Mucosa of descending colon (tissue), 3 donors: ENCODE results near the gene KIDINS220. TPM values are rescaled to one million over a fixed set of nuclear protein-coding genes. Genes with fewer than 3 reads are reported as not detected.

Experiments used
- ATAC-seq: fragments of 200-7000 bp; cut with Tn5 transposase; one replicate; pipeline ENCODE4 v1.9.1; 2020; ENCODE audit warnings: mild to moderate bottlenecking, moderate library complexity
- DNase-seq, 3 donors: peaks; one replicate each; pipeline ENCODE4 v3.0.0-alpha.2; 2020
- H3K36me3 ChIP-seq: fragments of 200-600 bp; one replicate; pipeline ENCODE4 v1.8.0; 2021; ENCODE audit warnings: low read depth, mild to moderate bottlenecking
- H3K4me1 ChIP-seq: fragments of 200-600 bp; one replicate; pipeline ENCODE4 v1.8.0; 2021; ENCODE audit warnings: low read depth, mild to moderate bottlenecking
- H3K4me3 ChIP-seq: fragments of 200-600 bp; one replicate; pipeline ENCODE4 v1.8.0; 2021; ENCODE audit warnings: mild to moderate bottlenecking
- H3K9me3 ChIP-seq: fragments of 200-600 bp; one replicate; pipeline ENCODE4 v1.8.0; 2021; ENCODE audit warnings: mild to moderate bottlenecking
- CTCF ChIP-seq: fragments of 200-600 bp; IDR thresholded peaks from one replicate; pipeline ENCODE4 v1.8.0; 2022; ENCODE audit warnings: antibody characterized with exemption, mild to moderate bottlenecking
- intact Hi-C, 2 donors: fragments of 100-400 bp; cut with DNase I in 1 of 2; cut with micrococcal nuclease in 1 of 2; formaldehyde crosslinking; loops; one replicate each; pipeline versions ENCODE4 v1.11.0 to v1.11.1; 2022; cut with DNase I, micrococcal nuclease
- long read RNA-seq, 2 donors: library from polyadenylated mRNA; unstranded; transcript quantifications; one replicate each; pipeline ENCODE4 v2.0.0, GENCODE V29; 2019 to 2021
- total RNA-seq, 3 donors: library from RNA; stranded (reverse); fragmentation: NEBNext Ultra II Directional in 2 of 3; extraction: Animal tissue kit (Norgen Biotek cat#: 25700) in 2 of 3; gene quantifications; one replicate each; pipeline versions ENCODE4 v1.2.1 to v1.2.4, GENCODE V29; 2021 to 2023
- donor health status: DM: no; HTN: no; CAD: no; lungs with moderate emphysema.
- donor health status: DM: no; HTN: no; CAD: no.
- donor health status: DM: no; HTN: yes; CAD: no.

Gene KIDINS220
- total RNA-seq, result 10 to 100 TPM; 54.8 to 69.6 (median 55.9) TPM
- long read RNA-seq, donor 1, partial matches to known transcripts, result 19 of 29 reads
- long read RNA-seq, donor 1, other reads (novel, unspliced or antisense), result 10 of 29 reads
- long read RNA-seq, donor 2, partial matches to known transcripts, result 6 of 10 reads
- long read RNA-seq, donor 2, other reads (novel, unspliced or antisense), result 4 of 10 reads

DNA sequence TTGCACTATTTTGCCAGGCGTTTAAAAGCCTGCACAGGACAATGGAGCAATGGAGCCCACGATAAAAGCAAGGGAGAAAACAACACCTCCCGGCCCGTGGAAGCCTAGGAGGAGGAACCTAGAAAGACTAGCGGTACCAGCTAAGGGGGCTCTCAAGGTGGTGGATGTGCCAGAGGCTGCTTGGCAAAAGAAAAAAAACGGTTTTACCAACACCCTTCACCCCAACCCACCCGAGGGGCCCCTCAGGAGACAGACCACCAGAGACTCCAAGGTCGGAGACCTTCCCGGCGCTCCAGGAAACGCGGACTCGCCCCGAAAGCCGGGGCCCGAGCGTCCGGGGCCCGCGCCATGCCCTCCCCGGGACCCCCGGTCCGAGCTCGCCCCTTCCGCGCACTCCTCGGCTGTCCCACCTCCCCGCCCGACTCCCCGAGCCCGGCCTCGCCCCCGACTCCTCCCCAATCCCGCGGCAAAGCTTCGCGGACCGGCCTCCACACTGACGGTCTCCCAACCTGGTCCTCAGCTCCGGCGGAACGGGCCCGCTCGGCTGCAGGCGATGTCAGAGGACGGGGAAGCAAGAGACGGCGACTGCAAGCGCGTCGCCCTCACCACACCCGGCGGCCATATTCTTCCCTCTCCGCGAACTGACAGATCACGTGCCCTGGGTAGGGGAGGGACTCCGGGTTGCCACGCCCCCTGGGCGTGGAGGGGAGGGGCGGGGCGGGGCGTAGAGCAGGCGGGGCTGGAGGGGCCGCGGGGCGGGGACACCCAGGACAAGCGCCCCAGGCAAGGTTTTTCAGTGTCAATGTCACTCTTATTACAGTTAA lies at the start of gene KIDINS220:
Gene KIDINS220 (minus strand): TSS at position 643 of the 824 bp plus-strand sequence. CDS start 10,520 bp downstream, outside the sequence.
- DNase-seq (peak; percentile 88 to 92 (median 91)), ATAC-seq (peak; percentile 99)
- Histone ChIP-seq H3K9me3 (no peaks in the 10 kb centered on the region), H3K36me3 (no peaks in the 10 kb centered on the region), H3K4me1 (peaks cover 21% of the 10 kb centered on the region), H3K4me3 (peak within 1 kb of the TSS; percentile 99)
- no peak for TF ChIP-seq CTCF
- intact Hi-C loops, result no loop called here

- intact Hi-C loops, result no loop called here
- ATAC-seq, result no peak
- Histone ChIP-seq H3K9me3 (peaks cover 4% of the 10 kb centered on the region), H3K4me3 (no peak overlapping the region), H3K36me3 (no peaks in the 10 kb centered on the region), H3K4me1 (peaks cover 12% of the 10 kb centered on the region)
- no peak for TF ChIP-seq CTCF
- DNase-seq, result no peak
Measured at GRCh38 chr2:8886876-8887275, 49.5 kb upstream of the KIDINS220 start.

DNA sequence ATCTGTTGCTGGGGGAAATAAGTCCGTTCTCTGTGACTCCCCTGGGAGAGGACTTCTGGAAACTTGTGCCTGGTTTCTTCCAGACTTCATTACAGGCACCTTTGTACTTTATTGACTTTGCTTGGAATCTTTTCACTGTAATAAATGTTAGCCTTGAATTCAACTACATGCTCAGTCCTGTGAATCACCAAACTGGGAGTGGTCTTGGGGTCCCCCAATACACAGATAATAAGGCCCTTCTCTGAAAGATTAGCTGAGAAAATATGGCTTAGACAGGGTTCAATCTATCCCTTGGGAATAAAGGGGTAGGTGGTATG lies 48.7 kb upstream of the KIDINS220 start:
- H3K4me3 ChIP-seq, result no peak overlapping the region
- DNase-seq (no peak), ATAC-seq (peak; percentile 64)
- no peak for TF ChIP-seq CTCF
- no peaks in the 10 kb centered on the region for H3K36me3 ChIP-seq
- peaks cover 12% of the 10 kb centered on the region for H3K4me1 ChIP-seq
- peaks cover 4% of the 10 kb centered on the region for H3K9me3 ChIP-seq
- intact Hi-C loops, result no loop called here

DNA sequence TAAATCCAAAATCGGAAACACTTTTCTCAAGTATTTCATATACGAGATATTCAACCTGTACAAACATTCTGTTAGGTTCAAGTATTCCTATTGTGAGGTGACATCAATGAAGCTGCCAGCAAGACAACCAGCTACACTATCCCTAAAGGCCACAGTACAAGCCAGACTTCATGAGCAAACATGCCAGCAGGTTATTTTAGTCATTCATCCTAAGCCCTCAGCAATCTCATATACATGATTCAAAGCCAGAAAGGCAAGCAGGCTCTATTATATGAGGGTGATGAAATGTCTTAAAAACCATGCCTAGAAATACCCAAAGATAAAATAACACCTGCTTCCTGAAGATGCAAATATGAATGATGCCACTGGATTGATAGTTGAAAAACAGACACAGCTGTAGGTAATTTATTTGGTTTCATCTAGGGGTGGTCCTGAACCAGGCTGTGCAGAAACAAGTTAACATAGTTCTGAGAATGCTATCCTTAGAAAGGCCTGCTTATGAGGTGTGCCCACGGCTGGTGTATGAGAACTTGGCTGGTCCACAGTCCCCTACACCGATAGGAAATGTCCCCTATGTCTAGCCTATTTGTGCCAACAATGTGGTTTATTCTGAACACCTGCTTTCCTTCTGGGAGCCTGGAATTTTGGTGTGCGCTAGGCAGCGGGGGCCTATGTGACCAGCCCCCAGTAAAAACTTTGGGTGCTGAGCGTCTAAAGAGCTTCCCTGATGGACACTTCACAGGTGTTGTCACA lies 48.2 kb upstream of the KIDINS220 start:
- TF ChIP-seq CTCF, result no peak
- Histone ChIP-seq H3K4me3 (no peak overlapping the region), H3K36me3 (no peaks in the 10 kb centered on the region), H3K4me1 (peaks cover 12% of the 10 kb centered on the region), H3K9me3 (peaks cover 4% of the 10 kb centered on the region)
- DNase-seq (no peak), ATAC-seq (peak; percentile 26)
- intact Hi-C loops, result no loop called here

- H3K9me3 ChIP-seq, result peaks cover 4% of the 10 kb centered on the region
- no peak overlapping the region for H3K4me3 ChIP-seq
- H3K4me1 ChIP-seq, result peaks cover 12% of the 10 kb centered on the region
- DNase-seq, result no peak
- no peak for ATAC-seq
- intact Hi-C loops, result no loop called here
- TF ChIP-seq CTCF, result no peak
- no peaks in the 10 kb centered on the region for H3K36me3 ChIP-seq
Measured at GRCh38 chr2:8884812-8885211, 47.4 kb upstream of the KIDINS220 start.
